Left kidney (tissue), 8 donors: ENCODE results near the gene TRAPPC13. TPM values are rescaled to one million over a fixed set of nuclear protein-coding genes. Genes with fewer than 3 reads are reported as not detected.
"Not testable (repeated sequence)": the region's sequence is repeated elsewhere in the genome, so short reads cannot be mapped to it uniquely, and the experiment has no call there.

ENCODE experiments used
- DNase-seq: peaks from one replicate; pipeline ENCODE4 v3.0.0-alpha.2; 2013
- long read RNA-seq, 8 donors: transcript quantifications; one replicate each; lab custom pipeline, GENCODE V29; 2026
- polyA plus RNA-seq: library from polyadenylated mRNA; unstranded; fragments of 120-200 nt; gene quantifications from one replicate; pipeline ENCODE4 v1.2.1, GENCODE V29; 2013; ENCODE audit not compliant: insufficient read length

The TRAPPC13 gene, protein sequence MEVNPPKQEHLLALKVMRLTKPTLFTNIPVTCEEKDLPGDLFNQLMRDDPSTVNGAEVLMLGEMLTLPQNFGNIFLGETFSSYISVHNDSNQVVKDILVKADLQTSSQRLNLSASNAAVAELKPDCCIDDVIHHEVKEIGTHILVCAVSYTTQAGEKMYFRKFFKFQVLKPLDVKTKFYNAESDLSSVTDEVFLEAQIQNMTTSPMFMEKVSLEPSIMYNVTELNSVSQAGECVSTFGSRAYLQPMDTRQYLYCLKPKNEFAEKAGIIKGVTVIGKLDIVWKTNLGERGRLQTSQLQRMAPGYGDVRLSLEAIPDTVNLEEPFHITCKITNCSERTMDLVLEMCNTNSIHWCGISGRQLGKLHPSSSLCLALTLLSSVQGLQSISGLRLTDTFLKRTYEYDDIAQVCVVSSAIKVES
- polyA plus RNA-seq, result 44.0 TPM
- long read RNA-seq, donor 1, partial matches to known transcripts, result 0 of 7 reads
- long read RNA-seq, donor 1, other reads (novel, unspliced or antisense), result 0 of 7 reads
- long read RNA-seq, donor 2, partial matches to known transcripts, result 0 of 3 reads
- long read RNA-seq, donor 2, other reads (novel, unspliced or antisense), result 0 of 3 reads
- long read RNA-seq, donor 3, partial matches to known transcripts, result 0 of 3 reads
- long read RNA-seq, donor 3, other reads (novel, unspliced or antisense), result 0 of 3 reads
- long read RNA-seq, donor 4, partial matches to known transcripts, result 0 of 1 reads
- long read RNA-seq, donor 4, other reads (novel, unspliced or antisense), result 0 of 1 reads
- long read RNA-seq, donor 5, partial matches to known transcripts, result 0 of 2 reads
- long read RNA-seq, donor 5, other reads (novel, unspliced or antisense), result 0 of 2 reads
- long read RNA-seq, donor 6, partial matches to known transcripts, result 0 of 6 reads
- long read RNA-seq, donor 6, other reads (novel, unspliced or antisense), result 0 of 6 reads
- long read RNA-seq, donor 7, partial matches to known transcripts, result 0 of 9 reads
- long read RNA-seq, donor 7, other reads (novel, unspliced or antisense), result 0 of 9 reads
- long read RNA-seq, donor 8, partial matches to known transcripts, result 0 of 5 reads
- long read RNA-seq, donor 8, other reads (novel, unspliced or antisense), result 0 of 5 reads

DNA sequence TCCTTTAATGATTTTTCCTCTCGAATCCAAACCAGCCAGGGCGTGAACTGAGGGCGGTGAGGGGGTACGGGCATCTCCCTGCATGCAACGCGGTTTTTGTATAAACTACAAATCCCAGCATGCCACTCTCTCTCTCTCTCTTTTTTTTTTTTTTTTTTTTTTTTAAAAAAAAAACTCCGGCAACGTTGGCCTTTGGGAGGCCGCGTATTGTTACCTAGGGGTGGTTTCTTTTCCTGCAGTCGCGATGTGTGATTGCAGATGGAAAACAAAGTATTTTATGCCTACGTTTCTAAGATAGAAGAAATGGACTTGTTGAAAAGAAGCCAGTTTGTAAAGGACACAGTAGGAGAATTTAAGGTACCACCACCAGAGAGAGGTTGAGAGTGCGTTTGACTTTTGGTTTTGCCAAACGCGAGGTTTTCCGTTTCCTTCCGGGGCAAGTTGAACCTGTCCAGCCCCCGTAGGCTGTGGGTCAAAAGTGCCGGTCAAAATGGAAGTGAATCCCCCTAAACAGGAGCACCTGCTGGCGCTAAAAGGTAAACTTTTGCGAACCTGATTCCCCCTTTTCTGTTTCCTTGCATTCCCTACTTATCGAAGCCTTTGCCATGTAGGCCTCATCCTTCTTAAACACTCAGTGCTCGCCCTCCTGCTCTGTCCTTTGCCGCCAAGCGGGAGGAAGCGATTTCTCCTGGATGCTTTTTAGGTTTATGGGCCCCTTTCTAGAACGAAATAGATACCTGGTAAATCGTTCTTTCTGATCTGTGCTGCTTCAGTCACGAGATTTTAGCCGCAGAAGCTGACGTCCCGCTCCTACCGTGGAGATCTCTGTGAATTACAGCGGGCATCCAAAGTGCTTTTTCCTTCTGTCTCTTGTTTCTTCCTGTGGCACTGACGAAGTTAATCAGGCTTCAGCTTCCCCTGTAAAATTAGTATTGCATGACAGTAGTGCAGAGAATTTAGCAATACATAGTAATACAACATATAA, at the start of gene TRAPPC13, which contains the start of gene SHLD3:
Gene TRAPPC13 (plus strand): TSS at position 457 of the 985 bp plus-strand sequence. CDS start 34 bp downstream, at position 491.
Gene SHLD3 (plus strand): TSS at position 457 of the 985 bp plus-strand sequence. CDS start 4,561 bp downstream, outside the sequence.
- DNase-seq, result peak; percentile 92

GRCh38 chr5:65577141-65577540, 47.7 kb upstream of the TRAPPC13 start:
- DNase-seq, result no peak

GRCh38 chr5:65588694-65589093, 36.1 kb upstream of the TRAPPC13 start:
- no peak for DNase-seq

GRCh38 chr5:65601761-65602160, 23.1 kb upstream of the TRAPPC13 start:
- DNase-seq, result not testable (repeated sequence)

DNA sequence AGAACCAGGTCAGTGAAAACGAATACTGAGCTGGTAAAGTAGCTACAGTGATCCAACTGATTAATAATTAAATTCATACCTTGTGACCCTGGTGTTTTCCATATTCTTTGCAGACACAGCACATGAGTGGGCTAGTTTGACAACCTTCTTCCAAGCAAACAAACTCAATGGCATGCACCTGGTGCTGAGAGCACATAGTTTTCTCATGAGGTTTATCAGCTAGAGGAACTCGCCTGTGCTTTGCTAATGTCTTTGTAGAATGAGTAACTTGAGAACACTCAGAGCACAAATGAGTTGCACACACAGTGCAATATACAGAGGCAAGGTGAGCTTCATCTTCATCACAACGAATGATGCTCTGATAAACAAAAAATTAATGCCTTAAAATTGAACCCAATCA, 13.3 kb upstream of the TRAPPC13 start:
- DNase-seq, result peak; percentile 17

DNA sequence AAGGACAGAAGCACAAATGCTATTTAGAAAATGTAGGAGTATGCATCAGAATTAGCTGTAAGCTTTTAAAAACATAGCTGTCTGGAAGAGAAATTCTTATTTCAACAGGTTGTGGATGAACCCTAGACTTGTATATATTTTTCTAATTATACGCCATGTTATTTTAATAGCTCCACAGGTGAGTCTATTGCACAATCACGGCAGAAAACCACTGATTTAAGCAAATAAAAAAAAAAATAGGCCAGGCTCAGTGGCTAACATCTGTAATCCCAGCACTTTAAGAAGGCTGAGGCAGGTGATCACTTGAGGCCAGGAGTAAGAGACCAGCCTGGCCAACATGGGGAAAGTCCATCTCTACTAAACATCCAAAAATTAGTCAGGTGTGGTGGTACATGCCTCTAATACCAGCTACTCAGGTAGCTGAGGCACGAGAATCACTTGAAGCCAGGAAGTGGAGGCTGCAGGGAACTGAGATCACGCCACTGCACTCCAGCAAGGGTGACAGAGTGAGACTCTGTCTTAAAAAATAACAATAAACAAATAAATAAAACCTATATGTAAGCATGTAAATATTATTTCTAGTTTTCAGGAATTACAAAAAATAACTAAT, 12.4 kb upstream of the TRAPPC13 start:
- no peak for DNase-seq

- DNase-seq, result no peak
These were observed 4.8 kb upstream of the TRAPPC13 start for GRCh38 chr5:65620021-65620420.

DNA sequence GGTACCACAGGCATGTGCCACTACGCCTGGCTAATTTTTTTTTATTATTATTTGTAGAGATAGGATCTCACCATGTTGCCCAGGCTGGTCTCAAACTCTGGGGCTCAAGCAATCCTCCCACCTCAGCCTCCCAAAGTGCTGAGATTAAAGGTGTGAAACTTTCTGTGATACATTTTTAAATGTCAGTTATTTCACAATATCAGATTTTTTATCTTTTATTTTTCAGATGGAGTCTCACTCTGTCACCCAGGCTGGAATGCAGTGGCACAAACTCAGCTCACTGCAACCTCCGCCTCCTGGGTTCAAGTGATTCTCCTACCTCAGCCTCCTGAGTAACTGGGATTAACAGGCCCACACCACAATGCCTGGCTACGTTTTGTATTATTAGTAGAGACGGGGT, 2.9 kb upstream of the TRAPPC13 start:
- DNase-seq, result not testable (repeated sequence)

DNA sequence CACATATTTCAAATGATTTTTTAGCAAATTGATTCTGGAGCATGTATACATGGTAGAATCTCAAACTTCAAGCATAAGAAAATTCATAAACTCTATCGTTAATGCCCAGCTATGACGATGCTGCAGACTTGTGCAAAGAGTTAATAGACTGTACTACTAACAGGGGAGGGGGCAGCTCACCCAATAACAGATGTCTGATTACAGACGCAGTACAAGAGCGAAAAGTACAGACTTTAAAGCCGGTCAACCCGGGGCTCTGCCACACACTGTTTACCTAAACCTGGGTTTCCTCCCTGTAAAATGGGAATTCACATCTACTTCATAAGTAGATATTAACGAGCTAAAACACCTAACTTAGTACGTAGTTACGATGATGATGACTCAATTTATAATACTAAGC, 1.3 kb upstream of the TRAPPC13 start:
- peak; percentile 0 for DNase-seq

DNA sequence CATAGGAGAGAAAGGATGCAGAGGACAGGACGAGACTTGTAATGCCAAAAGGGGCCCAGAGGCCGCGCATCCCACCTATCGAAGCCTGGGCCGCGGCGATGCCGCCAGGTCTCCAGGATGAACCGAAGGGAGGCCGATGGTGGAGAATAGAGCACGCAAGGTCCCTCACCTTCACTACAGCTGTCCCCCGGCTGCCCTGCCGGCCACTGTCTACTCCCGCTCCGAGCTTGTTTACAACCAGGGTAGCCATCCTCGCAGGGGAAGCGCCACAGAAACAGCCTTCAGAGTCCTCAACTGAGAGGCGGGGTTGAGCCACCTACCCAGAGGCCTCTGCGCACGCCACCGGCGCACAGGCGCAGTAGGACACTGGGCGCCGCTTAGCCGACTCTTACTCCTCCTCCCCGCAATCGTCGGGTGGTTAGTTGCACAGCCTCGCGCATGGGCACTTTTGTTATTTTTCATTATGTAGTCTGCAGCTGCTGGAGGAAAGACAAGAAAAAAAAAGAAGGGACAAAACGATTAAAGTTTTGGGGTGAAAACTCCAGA, 729 bp upstream of the TRAPPC13 start, which contains the start of gene TRIM23:
Gene TRIM23 (minus strand): TSS at position 309 of the 546 bp plus-strand sequence. CDS start 59 bp downstream, at position 250.
- DNase-seq, result peak; percentile 95

DNA sequence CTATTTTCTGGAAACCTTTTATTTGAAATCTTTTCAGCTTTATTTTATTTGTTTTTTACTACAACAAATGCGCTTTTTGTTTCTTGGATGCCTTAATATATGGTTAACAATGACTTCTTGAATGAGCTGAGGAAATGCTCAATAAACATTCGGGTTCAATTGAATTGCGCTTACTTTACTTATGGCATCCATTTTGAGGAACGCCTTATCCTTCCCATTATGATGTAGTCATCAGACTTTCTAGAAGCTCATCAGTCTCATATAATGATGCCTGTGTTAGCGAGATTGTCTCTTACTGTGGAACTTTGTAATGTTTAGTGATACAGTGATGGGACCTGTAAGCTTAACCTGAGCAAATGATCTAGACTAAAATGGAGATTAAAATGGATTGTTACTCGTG, 916 bp downstream of the TRAPPC13 start:
- peak; percentile 3 for DNase-seq

DNA sequence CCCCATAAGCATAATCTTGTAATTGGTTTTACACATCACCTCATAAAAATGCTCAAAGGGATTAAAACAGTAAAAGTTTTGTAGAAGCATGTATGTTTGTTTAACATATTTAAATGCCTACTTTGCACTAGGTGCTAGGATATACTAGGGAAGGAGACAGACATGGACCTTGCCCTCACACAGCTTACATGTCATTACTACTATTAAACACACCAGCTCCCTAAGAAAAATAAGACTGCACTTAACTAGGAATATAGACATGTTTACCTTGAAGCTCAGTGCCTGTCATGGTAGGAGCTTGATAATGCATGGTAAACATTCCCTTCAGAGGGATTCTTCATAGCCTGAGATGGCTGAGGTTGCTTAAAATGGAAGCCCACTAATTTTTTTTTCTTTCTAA, 6.2 kb downstream of the TRAPPC13 start:
- no peak for DNase-seq

GRCh38 chr5:65640240-65640639, 15.4 kb downstream of the TRAPPC13 start:
- no peak for DNase-seq

DNA sequence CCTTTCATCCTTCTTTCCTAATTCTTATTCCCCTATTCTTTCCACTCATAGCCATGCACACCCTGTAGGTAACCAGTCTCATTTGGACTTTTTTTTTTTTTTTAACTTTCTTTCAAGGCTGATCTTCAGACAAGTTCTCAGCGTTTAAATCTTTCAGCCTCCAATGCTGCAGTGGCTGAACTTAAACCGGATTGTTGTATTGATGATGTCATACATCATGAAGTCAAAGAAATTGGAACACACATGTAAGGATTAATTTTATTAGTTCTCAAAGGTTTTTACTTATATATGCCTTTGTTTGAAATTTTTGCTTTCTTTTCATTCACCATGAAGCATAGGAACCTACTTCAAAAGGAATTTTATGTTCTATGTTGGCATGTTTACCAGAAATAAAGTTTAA, 22.1 kb downstream of the TRAPPC13 start:
- no peak for DNase-seq

DNA sequence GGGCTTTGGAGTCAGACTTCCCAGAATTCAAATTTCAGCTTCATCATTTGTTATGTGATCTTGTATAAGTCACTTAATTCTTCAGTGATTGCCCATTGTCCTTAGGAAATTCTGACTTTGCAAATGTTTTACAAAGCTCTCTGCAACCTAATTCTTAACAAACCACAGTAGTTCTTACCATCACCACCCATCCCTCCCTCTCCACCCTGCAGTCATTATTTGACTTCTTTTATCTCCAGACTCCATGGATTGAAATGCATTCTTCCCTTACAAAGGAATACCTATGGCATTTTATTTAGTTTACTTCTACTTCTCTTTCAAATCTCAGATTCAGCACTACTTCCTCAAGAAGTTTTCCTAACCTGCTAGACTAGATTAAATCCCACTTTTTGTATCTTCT, 23.1 kb downstream of the TRAPPC13 start:
- DNase-seq, result no peak

GRCh38 chr5:65651144-65651543, 26.3 kb downstream of the TRAPPC13 start:
- DNase-seq, result no peak

GRCh38 chr5:65654713-65655112, 29.9 kb downstream of the TRAPPC13 start:
- no peak for DNase-seq

DNA sequence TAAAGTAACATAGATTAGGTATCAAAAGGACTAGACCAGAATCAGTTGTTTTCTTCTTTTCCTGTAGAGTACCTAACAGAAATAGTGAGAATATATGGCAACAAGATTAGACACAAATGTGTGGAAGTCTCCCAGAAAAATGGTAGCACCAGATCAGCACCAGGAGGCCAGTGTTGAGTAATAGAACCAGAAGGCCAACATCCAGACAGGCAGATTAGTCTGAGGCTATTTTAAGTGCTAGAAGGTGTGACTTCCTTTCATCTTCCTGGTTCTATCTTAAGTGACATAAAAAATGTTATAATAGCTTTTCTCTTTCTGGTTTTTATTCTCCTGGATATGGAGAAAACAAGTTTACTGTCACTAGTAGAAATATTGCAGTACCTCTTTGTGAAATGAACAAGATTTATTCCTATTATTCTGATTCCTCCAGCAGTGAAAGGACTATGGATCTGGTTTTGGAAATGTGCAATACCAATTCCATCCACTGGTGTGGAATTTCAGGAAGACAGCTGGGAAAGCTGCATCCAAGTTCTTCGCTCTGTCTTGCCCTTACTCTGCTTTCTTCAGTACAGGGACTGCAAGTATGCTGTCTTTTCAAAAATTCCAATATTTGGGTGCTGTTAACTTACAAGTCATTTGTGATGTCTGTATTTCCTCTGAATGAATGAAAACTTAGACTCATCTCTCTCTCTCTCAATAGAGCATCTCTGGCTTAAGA, 39.1 kb downstream of the TRAPPC13 start:
- DNase-seq, result no peak

GRCh38 chr5:65668696-65669095, 43.9 kb downstream of the TRAPPC13 start:
- no peak for DNase-seq
